ENCODE data around the gene RPS16.

The RPS16 gene

DNA sequence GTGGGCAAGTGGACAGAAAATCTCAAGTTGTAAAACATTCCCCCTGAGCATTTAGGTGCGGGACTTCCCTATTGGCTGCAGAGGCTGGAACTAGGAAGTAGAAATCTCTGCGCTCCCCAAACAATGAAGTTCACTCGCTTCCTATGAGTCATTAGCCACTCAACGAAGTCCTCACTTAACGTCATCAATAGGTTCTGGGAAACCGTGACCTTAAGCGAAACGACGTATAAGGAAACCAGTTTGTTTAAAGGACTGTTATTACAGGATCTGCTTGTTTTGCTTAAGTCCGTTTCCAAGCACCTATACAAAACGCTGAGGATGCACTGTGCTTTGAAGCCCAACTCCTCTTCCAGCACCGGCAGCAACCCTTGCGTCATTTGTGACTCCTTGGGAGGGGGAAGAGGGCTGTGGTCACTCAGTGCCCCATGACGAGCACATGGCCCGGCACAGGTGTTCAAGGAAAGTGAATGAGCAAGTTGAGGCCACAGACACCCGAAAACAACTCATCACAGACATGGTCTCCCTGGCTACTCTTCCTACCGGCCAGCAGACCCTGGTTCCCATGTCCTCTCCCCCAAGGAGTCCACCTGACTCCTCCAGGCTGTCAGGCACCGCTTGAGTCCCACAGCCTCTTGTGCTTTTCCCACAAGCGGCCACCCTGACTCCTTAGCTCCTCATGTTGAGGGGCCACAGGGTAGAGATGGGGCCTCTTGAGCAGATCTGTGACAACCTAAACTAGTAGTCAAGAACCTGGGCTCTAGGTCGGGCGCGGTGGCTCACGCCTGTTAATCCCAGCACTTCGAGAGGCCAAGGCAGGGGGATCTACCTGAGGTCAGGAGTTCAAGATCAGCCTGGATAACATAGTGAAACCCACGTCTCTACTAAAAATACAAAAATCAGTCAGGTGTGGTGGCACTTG, 4.8 kb downstream of the RPS16 start:
- Histone ChIP-seq H3K4me3 (ENCODE audit: low read depth, low read length) (no peak overlapping the region), H3K27me3 (ENCODE audit: control insufficient read depth, insufficient read depth, low read length) (no peaks in the 10 kb centered on the region), H3K36me3 (ENCODE audit: control insufficient read depth, insufficient read depth, low read length) (peaks cover 34% of the 10 kb centered on the region), H3K9ac (ENCODE audit: low read depth, low read length) (peak overlapping the region; percentile 0; the same call in 1 of the 2 replicates), H3K27ac (ENCODE audit: low read depth, low read length) (peak overlapping the region; percentile 90), H3K9me3 (ENCODE audit: control insufficient read depth, insufficient read depth, low read length) (no peaks in the 10 kb centered on the region), H3K4me1 (ENCODE audit: control insufficient read depth, insufficient read depth, low read length) (peaks cover 35% of the 10 kb centered on the region)

DNA sequence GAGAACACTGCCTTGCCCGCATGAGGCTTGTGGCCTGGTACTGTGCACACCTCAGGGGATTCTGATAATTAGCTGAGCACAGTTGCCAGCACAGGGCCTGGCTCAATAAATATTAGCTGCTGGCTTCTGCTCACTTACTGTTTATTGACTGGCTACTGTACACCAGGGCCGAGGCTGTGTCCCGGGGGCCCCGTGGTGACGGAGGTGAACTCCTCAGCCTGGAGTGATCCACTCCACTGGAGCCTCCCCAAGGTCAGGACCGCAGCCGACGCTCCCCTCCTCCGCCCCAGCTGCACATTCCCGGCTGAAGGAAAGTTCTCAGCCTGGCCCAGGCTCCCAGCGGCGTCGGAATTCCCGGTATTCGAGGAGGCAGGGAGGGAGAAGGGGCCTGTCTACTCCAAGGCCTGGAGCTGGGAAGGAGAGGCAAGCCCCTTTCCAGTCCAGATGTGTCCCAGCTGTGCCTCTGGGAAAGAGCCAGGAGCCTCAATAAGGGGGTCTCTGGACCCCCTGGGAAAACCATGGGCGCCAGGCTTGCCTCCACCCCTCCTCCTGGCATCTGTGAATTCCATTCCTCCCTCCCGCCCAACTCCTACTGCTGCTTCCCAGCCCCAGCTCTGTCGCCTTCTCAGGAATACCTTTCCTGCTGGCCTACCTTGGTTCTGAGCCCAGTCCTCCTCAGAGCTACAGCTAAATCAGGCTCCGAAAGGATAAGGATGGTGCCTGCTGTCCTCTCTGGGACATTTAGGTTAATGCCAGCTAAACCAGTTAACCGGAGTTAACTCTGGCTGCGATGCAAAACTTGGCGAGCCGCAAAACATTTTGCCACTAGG, 7.3 kb downstream of the RPS16 start:
- Histone ChIP-seq H3K4me3 (ENCODE audit: low read depth, low read length) (peak overlapping the region; percentile 37), H3K27me3 (ENCODE audit: control insufficient read depth, insufficient read depth, low read length) (no peaks in the 10 kb centered on the region), H3K9ac (ENCODE audit: low read depth, low read length) (peak overlapping the region; percentile 32), H3K9me3 (ENCODE audit: control insufficient read depth, insufficient read depth, low read length) (no peaks in the 10 kb centered on the region), H3K27ac (ENCODE audit: low read depth, low read length) (peak overlapping the region; percentile 94), H3K4me1 (ENCODE audit: control insufficient read depth, insufficient read depth, low read length) (peaks cover 29% of the 10 kb centered on the region), H3K36me3 (ENCODE audit: control insufficient read depth, insufficient read depth, low read length) (peaks cover 40% of the 10 kb centered on the region)

DNA sequence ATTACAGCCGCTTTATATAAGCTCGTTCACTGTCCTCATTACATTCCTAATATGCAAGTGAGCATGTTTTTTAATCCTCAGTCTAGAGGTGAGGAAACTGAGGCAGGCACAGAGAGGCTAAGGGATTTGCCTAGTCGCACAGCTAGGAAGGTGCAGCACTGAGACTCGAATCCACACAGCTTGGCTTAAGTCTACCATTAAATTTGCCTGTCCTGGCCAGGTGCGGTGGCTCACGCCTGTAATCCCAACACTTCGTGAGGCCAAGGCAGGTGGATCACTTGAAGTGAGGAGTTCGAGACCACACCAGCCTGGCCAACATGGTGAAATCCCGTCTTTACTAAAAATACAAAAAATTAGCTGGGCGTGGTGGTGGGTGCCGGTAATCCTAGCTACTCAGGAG, 8.0 kb downstream of the RPS16 start:
- no peaks in the 10 kb centered on the region for H3K9me3 ChIP-seq (ENCODE audit: control insufficient read depth, insufficient read depth, low read length)
- no peak overlapping the region for H3K4me3 ChIP-seq (ENCODE audit: low read depth, low read length)
- peak overlapping the region; percentile 94 for H3K27ac ChIP-seq (ENCODE audit: low read depth, low read length)
- H3K9ac ChIP-seq (ENCODE audit: low read depth, low read length): no peak overlapping the region
- no peaks in the 10 kb centered on the region for H3K27me3 ChIP-seq (ENCODE audit: control insufficient read depth, insufficient read depth, low read length)
- H3K36me3 ChIP-seq (ENCODE audit: control insufficient read depth, insufficient read depth, low read length): peaks cover 40% of the 10 kb centered on the region
- peaks cover 29% of the 10 kb centered on the region for H3K4me1 ChIP-seq (ENCODE audit: control insufficient read depth, insufficient read depth, low read length)

DNA sequence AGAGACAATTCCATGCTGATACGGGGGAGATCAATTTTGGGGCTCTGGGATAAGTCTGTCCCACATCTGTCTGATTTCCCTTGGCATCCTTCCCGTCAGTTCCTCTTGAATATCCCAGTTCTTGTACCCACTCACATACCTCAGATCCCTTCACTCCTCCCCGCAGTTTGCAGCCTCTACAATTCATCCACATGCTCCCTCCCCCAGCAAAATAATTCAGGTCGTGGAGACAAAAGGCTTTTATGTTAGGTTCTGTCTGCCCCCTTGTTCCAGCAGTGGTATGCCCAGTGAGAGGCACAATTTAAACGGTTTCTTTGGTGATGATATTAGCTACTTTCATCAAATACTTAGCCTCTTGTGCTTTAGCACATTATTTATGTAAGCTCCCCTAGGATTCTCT, 9.6 kb downstream of the RPS16 start:
- Histone ChIP-seq H3K9ac (ENCODE audit: low read depth, low read length) (no peak overlapping the region), H3K27me3 (ENCODE audit: control insufficient read depth, insufficient read depth, low read length) (no peaks in the 10 kb centered on the region), H3K4me3 (ENCODE audit: low read depth, low read length) (no peak overlapping the region), H3K36me3 (ENCODE audit: control insufficient read depth, insufficient read depth, low read length) (peaks cover 45% of the 10 kb centered on the region), H3K27ac (ENCODE audit: low read depth, low read length) (no peak overlapping the region), H3K4me1 (ENCODE audit: control insufficient read depth, insufficient read depth, low read length) (peaks cover 28% of the 10 kb centered on the region), H3K9me3 (ENCODE audit: control insufficient read depth, insufficient read depth, low read length) (no peaks in the 10 kb centered on the region)

DNA sequence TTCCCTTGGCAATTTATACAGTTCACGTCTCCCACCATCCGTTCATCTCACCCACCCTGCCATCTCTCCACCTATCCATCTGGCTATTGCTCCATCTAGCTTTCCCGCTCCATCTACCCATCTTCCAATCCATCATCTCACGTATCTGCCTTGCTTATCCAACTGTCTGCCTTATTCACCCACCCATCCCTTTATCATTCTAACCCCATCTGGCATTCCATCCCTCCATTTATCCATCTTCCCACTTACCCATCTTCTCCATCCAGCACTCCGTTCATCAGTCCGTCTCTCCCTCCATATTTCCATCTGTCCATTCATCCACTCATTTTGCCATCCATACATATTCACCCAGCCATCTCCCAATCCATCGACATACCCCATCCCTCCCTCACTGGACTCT, 10.0 kb downstream of the RPS16 start:
- Histone ChIP-seq H3K4me1 (ENCODE audit: control insufficient read depth, insufficient read depth, low read length) (peaks cover 24% of the 10 kb centered on the region), H3K4me3 (ENCODE audit: low read depth, low read length) (no peak overlapping the region), H3K9me3 (ENCODE audit: control insufficient read depth, insufficient read depth, low read length) (no peaks in the 10 kb centered on the region), H3K27ac (ENCODE audit: low read depth, low read length) (no peak overlapping the region), H3K36me3 (ENCODE audit: control insufficient read depth, insufficient read depth, low read length) (peaks cover 49% of the 10 kb centered on the region), H3K9ac (ENCODE audit: low read depth, low read length) (no peak overlapping the region), H3K27me3 (ENCODE audit: control insufficient read depth, insufficient read depth, low read length) (no peaks in the 10 kb centered on the region)

DNA sequence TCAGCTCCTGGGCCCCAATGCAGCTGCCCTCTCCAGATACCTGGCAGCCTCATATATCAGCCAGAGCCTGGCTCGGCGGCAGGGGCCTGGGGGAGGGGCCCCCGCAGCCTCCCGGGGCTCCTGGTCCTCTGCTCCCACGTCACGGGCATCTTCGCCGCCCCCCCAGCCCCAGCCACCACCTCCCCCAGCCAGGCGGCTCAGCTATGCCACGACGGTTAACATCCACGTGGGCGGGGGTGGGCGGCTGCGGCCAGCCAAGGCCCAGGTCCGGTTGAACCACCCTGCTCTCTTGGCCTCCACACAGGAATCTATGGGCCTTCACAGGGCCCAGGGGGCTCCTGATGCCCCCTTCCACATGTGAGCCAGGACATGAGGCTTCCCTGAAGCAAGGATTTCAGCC, 10.8 kb downstream of the RPS16 start:
- Histone ChIP-seq H3K27me3 (ENCODE audit: control insufficient read depth, insufficient read depth, low read length) (no peaks in the 10 kb centered on the region), H3K9ac (ENCODE audit: low read depth, low read length) (no peak overlapping the region), H3K4me3 (ENCODE audit: low read depth, low read length) (no peak overlapping the region), H3K4me1 (ENCODE audit: control insufficient read depth, insufficient read depth, low read length) (peaks cover 20% of the 10 kb centered on the region), H3K9me3 (ENCODE audit: control insufficient read depth, insufficient read depth, low read length) (no peaks in the 10 kb centered on the region), H3K27ac (ENCODE audit: low read depth, low read length) (no peak overlapping the region), H3K36me3 (ENCODE audit: control insufficient read depth, insufficient read depth, low read length) (peaks cover 56% of the 10 kb centered on the region)

DNA sequence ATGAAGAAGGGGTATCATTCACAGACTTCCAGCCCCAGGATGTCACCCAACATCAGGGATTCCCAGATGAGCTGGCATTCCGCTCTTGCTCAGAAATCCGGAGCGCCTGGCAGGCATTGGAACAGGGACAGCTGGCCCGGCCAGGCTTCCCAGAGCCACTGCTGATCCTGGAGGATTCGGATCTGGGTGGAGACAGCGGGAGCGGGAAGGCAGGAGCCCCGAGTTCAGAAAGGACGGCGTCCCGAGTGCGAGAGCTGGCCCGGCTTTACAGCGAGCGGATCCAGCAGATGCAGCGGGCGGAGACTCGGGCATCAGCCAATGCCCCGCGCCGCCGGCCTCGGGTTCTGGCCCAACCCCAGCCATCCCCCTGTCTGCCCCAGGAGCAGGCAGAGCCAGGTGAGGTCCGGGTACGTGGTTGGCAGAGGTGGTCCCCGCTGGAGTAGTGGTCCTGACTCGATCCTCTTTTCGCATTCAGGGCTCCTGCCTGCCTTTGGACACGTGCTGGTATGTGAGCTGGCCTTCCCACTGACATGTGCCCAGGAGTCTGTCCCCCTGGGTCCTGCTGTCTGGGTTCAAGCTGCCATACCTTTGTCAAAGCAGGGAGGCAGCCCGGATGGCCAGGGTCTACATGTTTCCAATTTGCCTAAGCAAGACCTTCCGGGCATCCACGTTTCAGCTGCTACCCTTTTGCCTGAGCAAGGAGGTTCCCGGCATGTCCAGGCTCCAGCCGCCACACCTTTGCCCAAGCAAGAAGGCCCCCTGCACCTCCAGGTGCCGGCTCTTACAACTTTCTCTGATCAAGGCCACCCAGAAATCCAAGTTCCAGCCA, 12.3 kb downstream of the RPS16 start:
- Histone ChIP-seq H3K9me3 (ENCODE audit: control insufficient read depth, insufficient read depth, low read length) (no peaks in the 10 kb centered on the region), H3K9ac (ENCODE audit: low read depth, low read length) (no peak overlapping the region), H3K4me3 (ENCODE audit: low read depth, low read length) (no peak overlapping the region), H3K4me1 (ENCODE audit: control insufficient read depth, insufficient read depth, low read length) (peaks cover 14% of the 10 kb centered on the region), H3K27me3 (ENCODE audit: control insufficient read depth, insufficient read depth, low read length) (no peaks in the 10 kb centered on the region), H3K27ac (ENCODE audit: low read depth, low read length) (no peak overlapping the region), H3K36me3 (ENCODE audit: control insufficient read depth, insufficient read depth, low read length) (peaks cover 65% of the 10 kb centered on the region)

DNA sequence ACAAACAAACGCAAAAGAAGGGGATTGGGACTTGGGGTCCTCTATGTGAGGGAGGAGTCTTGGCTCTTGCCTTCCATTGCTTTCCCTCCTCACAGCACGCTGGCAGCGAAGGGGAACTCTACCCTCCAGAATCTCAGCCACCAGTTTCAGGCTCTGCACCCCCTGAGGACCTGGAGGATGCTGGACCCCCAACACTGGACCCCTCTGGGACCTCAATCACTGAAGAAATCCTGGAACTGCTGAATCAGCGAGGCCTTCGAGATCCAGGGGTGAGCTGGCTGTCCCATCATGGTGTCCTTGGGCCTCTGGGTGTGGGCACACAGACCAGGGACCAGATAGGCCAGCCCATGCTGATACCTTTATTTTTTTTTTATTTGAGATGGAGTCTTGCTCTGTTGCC, 13.7 kb downstream of the RPS16 start:
- Histone ChIP-seq H3K9ac (ENCODE audit: low read depth, low read length) (no peak overlapping the region), H3K27ac (ENCODE audit: low read depth, low read length) (no peak overlapping the region), H3K4me1 (ENCODE audit: control insufficient read depth, insufficient read depth, low read length) (peaks cover 7% of the 10 kb centered on the region; the same call in 1 of the 2 replicates), H3K9me3 (ENCODE audit: control insufficient read depth, insufficient read depth, low read length) (no peaks in the 10 kb centered on the region), H3K36me3 (ENCODE audit: control insufficient read depth, insufficient read depth, low read length) (peaks cover 77% of the 10 kb centered on the region), H3K27me3 (ENCODE audit: control insufficient read depth, insufficient read depth, low read length) (no peaks in the 10 kb centered on the region), H3K4me3 (ENCODE audit: low read depth, low read length) (no peak overlapping the region)

DNA sequence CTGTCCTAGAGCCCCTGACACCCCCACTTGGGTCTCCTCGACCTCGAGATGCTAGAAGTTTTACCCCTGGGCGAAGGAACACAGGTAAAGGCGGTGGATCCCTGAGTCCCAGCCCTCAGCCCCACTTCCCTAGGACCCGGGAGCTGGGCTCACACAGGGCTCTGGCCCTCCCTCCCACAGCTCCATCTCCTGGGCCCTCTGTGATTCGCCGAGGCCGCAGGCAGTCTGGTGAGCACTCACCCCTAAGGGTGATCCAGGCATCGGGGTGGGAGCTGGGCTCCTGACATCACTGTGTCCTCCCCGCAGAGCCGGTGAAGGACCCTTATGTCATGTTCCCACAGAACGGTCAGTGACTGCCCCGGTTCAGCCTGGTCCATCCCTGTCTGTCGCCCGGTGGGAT, 15.0 kb downstream of the RPS16 start:
- no peaks in the 10 kb centered on the region for H3K4me1 ChIP-seq (ENCODE audit: control insufficient read depth, insufficient read depth, low read length)
- H3K4me3 ChIP-seq (ENCODE audit: low read depth, low read length): no peak overlapping the region
- no peak overlapping the region for H3K27ac ChIP-seq (ENCODE audit: low read depth, low read length)
- H3K27me3 ChIP-seq (ENCODE audit: control insufficient read depth, insufficient read depth, low read length): no peaks in the 10 kb centered on the region
- no peaks in the 10 kb centered on the region for H3K9me3 ChIP-seq (ENCODE audit: control insufficient read depth, insufficient read depth, low read length)
- peaks cover 87% of the 10 kb centered on the region for H3K36me3 ChIP-seq (ENCODE audit: control insufficient read depth, insufficient read depth, low read length)
- H3K9ac ChIP-seq (ENCODE audit: low read depth, low read length): no peak overlapping the region

DNA sequence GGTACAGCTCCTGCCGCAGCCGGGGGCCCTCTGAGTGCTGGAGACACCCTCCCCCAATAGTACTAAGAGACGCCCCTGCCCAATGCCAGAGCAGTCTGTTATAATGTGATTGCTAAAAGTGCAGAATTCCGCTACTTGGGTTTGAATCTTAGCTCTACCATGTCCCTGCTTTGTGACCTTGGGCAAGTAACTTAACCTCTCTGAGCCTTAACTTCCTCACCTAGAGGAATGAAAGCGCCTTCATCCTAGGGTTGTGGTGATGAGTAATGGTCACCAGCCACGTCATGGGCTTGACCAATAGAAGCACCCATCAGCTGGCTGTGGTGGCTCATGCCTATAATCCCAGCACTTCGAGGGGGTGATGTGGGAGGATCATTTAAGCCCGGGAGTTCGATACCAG, 16.7 kb downstream of the RPS16 start:
- H3K36me3 ChIP-seq (ENCODE audit: control insufficient read depth, insufficient read depth, low read length): peaks cover 79% of the 10 kb centered on the region
- H3K4me1 ChIP-seq (ENCODE audit: control insufficient read depth, insufficient read depth, low read length): peaks cover 10% of the 10 kb centered on the region; the same call in 1 of the 2 replicates
- no peak overlapping the region for H3K9ac ChIP-seq (ENCODE audit: low read depth, low read length)
- H3K27ac ChIP-seq (ENCODE audit: low read depth, low read length): no peak overlapping the region
- no peaks in the 10 kb centered on the region for H3K9me3 ChIP-seq (ENCODE audit: control insufficient read depth, insufficient read depth, low read length)
- no peaks in the 10 kb centered on the region for H3K27me3 ChIP-seq (ENCODE audit: control insufficient read depth, insufficient read depth, low read length)
- H3K4me3 ChIP-seq (ENCODE audit: low read depth, low read length): no peak overlapping the region
